SK-N-SH treated with all-trans-retinoic acid at 6 μM for 48 hours (cell line): Measurements from ENCODE around the gene C2CD4D.

Experiments
- ARNTL ChIP-seq: fragments of 450-650 bp; formaldehyde crosslinking; IDR thresholded peaks from 2 replicates; pipeline ENCODE4 v1.5.0; 2020; ENCODE audit warnings: low read depth, mild to moderate bottlenecking, moderate library complexity, borderline replicate concordance
- BACH2 ChIP-seq: fragments of 250-450 bp; sonication (Bioruptor Pico); IDR thresholded peaks from 2 replicates; pipeline ENCODE4 v1.9.0; 2021; ENCODE audit warnings: mild to moderate bottlenecking, borderline replicate concordance
- ESRRG ChIP-seq: fragments of 250-450 bp; sonication (Bioruptor Pico); IDR thresholded peaks from 2 replicates; pipeline ENCODE4 v1.6.1; 2021; ENCODE audit warnings: mild to moderate bottlenecking
- POU6F1 ChIP-seq: fragments of 250-450 bp; sonication (Bioruptor Pico); IDR thresholded peaks from 2 replicates; pipeline ENCODE4 v1.8.0; 2021; ENCODE audit warnings: low read depth, mild to moderate bottlenecking, moderate library complexity, borderline replicate concordance
- TCF4 ChIP-seq: fragments of 250-450 bp; sonication (Bioruptor Pico); IDR thresholded peaks from 2 replicates; pipeline ENCODE4 v1.8.0; 2021; ENCODE audit warnings: mild to moderate bottlenecking, moderate library complexity, borderline replicate concordance
- ZFP30 ChIP-seq: fragments of 450-650 bp; formaldehyde crosslinking; IDR thresholded peaks from 2 replicates; pipeline ENCODE4 v1.5.0; 2022; ENCODE audit warnings: mild to moderate bottlenecking, moderate library complexity
- ZNF8 ChIP-seq: fragments of 450-650 bp; formaldehyde crosslinking; IDR thresholded peaks from 2 replicates; pipeline ENCODE4 v1.5.0; 2020; ENCODE audit warnings: mild to moderate bottlenecking, moderate library complexity

DNA sequence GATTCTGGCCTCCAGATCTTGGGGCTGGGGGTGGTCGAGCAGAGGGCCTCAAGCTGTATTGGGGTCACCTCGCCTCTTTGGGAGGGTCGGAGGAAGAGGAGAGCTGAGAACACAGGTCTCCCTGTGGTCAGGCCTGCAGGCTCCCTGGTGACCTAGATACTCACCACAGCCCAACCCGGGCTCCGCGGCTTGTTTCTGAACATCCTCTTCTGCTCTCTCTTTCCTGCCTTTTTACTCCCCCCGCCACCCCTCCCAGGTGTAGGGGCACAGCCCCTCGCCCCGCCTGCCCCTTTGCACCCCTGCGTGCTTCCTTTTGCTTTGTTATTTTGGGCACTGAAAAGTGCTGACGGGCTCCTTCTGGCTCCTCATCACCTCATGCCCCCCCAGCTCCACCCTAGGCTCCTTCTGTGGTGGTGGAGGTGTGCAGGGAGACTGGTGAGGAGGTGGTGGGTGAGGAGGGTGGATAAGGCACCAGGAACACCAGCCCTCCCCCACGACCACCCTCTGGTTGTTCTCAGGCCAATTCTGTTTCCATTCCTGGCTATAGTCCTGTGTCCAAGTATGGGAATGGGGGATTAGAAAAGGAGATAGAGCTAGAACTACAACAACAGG lies 23.8 kb downstream of the C2CD4D start:
- TF ChIP-seq ZFP30 (CRISPR knock-in tag) (no peak), ZNF8 (no peak), ESRRG (CRISPR knock-in tag) (no peak), TCF4 (CRISPR knock-in tag) (no peak), POU6F1 (CRISPR knock-in tag) (no peak), ARNTL (CRISPR knock-in tag) (no peak), BACH2 (CRISPR knock-in tag) (no peak)
